Measurements from ENCODE around the gene VRTN.

The VRTN gene

GRCh38 chr14:74360163-74360562 lies 11.9 kb downstream of the VRTN start:
- no peak for TF ChIP-seq CTCF (conservative IDR thresholded peaks at IDR 0.05; ENCODE audit: low read depth, low read length)
- no peak overlapping the region for H3K4me3 ChIP-seq (ENCODE audit: low read length)
- no peak for DNase-seq (ENCODE audit: low read depth)

- TF ChIP-seq CTCF (conservative IDR thresholded peaks at IDR 0.05; ENCODE audit: low read depth, low read length) = peak; percentile 99
- no peak overlapping the region for H3K4me3 ChIP-seq (ENCODE audit: low read length)
Measured at GRCh38 chr14:74362361-74362915, 14.2 kb downstream of the VRTN start.

GRCh38 chr14:74364271-74364880 lies 16.1 kb downstream of the VRTN start:
- no peak for TF ChIP-seq CTCF (conservative IDR thresholded peaks at IDR 0.05; ENCODE audit: low read depth, low read length)
- H3K4me3 ChIP-seq (ENCODE audit: low read length) = no peak overlapping the region
- no peak for DNase-seq (ENCODE audit: low read depth)

More at GRCh38 chr14:74362361-74362915, 14.2 kb downstream of the VRTN start:
- DNase-seq (ENCODE audit: low read depth) = peak; percentile 11

GRCh38 chr14:74368026-74368425 lies 19.8 kb downstream of the VRTN start:
- no peak for DNase-seq (ENCODE audit: low read depth)
- TF ChIP-seq CTCF (conservative IDR thresholded peaks at IDR 0.05; ENCODE audit: low read depth, low read length) = no peak

GRCh38 chr14:74368441-74368840 lies 20.2 kb downstream of the VRTN start:
- DNase-seq (ENCODE audit: low read depth) = no peak
- TF ChIP-seq CTCF (conservative IDR thresholded peaks at IDR 0.05; ENCODE audit: low read depth, low read length) = no peak
- no peak overlapping the region for H3K4me3 ChIP-seq (ENCODE audit: low read length)

More at GRCh38 chr14:74368026-74368425, 19.8 kb downstream of the VRTN start:
- no peak overlapping the region for H3K4me3 ChIP-seq (ENCODE audit: low read length)

- no peak for TF ChIP-seq CTCF (conservative IDR thresholded peaks at IDR 0.05; ENCODE audit: low read depth, low read length)
- H3K4me3 ChIP-seq (ENCODE audit: low read length) = no peak overlapping the region
- no peak for DNase-seq (ENCODE audit: low read depth)
Measured at GRCh38 chr14:74377976-74378690, 29.9 kb downstream of the VRTN start.
